ENCODE results near the gene POLN. TPM values are rescaled to one million over a fixed set of nuclear protein-coding genes. Genes with fewer than 3 reads are reported as not detected.

Gene POLN
- total RNA-seq, 4 donors from 2014 or later, result 3.3 to 9.6 (median 5.5) TPM

DNA sequence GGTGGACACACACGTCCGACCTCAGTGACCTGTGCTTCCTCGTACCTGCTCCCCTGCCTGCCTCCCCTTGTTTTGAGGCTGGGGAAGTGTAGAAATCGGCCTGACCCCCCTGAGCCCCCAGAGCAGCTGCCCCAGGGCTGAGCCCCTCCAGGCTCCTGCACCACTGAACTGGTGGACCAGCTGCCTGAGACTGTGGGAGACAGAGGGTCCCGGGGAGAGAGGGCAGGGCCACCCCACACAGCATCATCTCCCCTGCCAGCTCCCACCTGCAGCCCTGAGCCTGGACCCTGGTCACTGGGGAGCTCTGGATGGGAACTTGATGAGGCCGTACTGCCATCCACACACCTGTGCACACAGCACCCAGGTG lies 197.8 kb downstream of the POLN start:
- Histone ChIP-seq H3K4me1 (peaks cover 0 to 34% (median 19%) of the 10 kb centered on the region in 4 donors), H3K4me3 (no peak overlapping the region), H3K36me3 (peaks cover 0 to 10% (median 0%) of the 10 kb centered on the region in 3 donors), H3K27me3 (peaks cover 0 to 79% of the 10 kb centered on the region in 2 donors), H3K27ac (no peak overlapping the region), H3K9me3 (peaks cover 0 to 7% (median 0%) of the 10 kb centered on the region in 4 donors)
- no peak for TF ChIP-seq EP300 (IDR thresholded peaks at IDR 0.05)
- TF ChIP-seq POLR2A (IDR thresholded peaks at IDR 0.05), result no peak
- TF ChIP-seq, protein P1, sequence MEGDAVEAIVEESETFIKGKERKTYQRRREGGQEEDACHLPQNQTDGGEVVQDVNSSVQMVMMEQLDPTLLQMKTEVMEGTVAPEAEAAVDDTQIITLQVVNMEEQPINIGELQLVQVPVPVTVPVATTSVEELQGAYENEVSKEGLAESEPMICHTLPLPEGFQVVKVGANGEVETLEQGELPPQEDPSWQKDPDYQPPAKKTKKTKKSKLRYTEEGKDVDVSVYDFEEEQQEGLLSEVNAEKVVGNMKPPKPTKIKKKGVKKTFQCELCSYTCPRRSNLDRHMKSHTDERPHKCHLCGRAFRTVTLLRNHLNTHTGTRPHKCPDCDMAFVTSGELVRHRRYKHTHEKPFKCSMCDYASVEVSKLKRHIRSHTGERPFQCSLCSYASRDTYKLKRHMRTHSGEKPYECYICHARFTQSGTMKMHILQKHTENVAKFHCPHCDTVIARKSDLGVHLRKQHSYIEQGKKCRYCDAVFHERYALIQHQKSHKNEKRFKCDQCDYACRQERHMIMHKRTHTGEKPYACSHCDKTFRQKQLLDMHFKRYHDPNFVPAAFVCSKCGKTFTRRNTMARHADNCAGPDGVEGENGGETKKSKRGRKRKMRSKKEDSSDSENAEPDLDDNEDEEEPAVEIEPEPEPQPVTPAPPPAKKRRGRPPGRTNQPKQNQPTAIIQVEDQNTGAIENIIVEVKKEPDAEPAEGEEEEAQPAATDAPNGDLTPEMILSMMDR (IDR thresholded peaks at IDR 0.05), result no peak
- DNase-seq (ENCODE audit: low spot score in 2 of 2), result no peak
- 81 to 90% methylated on average over 5 to 6 of the region's 6 CpGs for WGBS, 2 donors

GRCh38 chr4:2043396-2044118 lies 198.4 kb downstream of the POLN start:
- Histone ChIP-seq H3K27me3 (peaks cover 0 to 85% of the 10 kb centered on the region in 2 donors), H3K9me3 (peaks cover 0 to 7% (median 0%) of the 10 kb centered on the region in 4 donors), H3K27ac (no peak overlapping the region), H3K4me3 (no peak overlapping the region), H3K36me3 (peaks cover 0 to 10% (median 0%) of the 10 kb centered on the region in 3 donors), H3K4me1 (peaks cover 0 to 34% (median 19%) of the 10 kb centered on the region in 4 donors)
- TF ChIP-seq, protein P1 (IDR thresholded peaks at IDR 0.05), result no peak
- TF ChIP-seq POLR2A (IDR thresholded peaks at IDR 0.05), result no peak
- no peak for TF ChIP-seq EP300 (IDR thresholded peaks at IDR 0.05)
- no peak for DNase-seq (ENCODE audit: low spot score in 2 of 2)
- 86 to 93% methylated on average over 13 to 18 of the region's 18 CpGs for WGBS, 2 donors

DNA sequence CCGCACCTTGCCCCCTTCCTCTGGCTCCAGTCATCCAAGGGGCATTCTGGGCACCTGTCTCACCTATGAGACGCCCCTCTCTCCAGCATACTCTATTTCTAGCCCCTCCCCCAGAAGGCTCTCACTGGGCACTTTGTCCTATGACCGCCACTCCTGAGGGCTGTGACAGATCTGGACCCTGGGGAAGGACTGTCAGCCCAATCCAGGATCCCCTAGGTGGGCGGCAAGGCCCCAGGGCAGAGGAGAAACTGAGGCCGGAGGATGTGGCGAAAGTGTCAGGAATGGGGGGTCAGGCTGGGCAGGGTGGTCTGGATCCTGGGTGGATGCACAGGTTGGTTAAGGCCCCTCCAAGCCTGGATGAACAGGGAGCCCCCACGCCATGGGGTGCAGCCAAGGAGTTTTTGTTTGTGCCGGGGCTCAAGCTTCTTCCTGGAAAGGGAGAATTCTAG lies 198.9 kb downstream of the POLN start:
- Histone ChIP-seq H3K4me1 (peaks cover 0 to 34% (median 19%) of the 10 kb centered on the region in 4 donors), H3K9me3 (peaks cover 0 to 7% (median 0%) of the 10 kb centered on the region in 4 donors), H3K4me3 (peak overlapping the region in 1 of 4 donors; percentile 67), H3K27ac (no peak overlapping the region), H3K27me3 (peaks cover 0 to 88% of the 10 kb centered on the region in 2 donors), H3K36me3 (peaks cover 0 to 10% (median 0%) of the 10 kb centered on the region in 3 donors)
- no peak for DNase-seq (ENCODE audit: low spot score in 2 of 2)
- no peak for TF ChIP-seq POLR2A (IDR thresholded peaks at IDR 0.05)
- TF ChIP-seq, protein P1 (IDR thresholded peaks at IDR 0.05), result no peak
- TF ChIP-seq EP300 (IDR thresholded peaks at IDR 0.05), result no peak
- WGBS, 2 donors, result 87 to 90% methylated on average over 8 of the region's 8 CpGs

- no peak for DNase-seq (ENCODE audit: low spot score in 2 of 2)
- Histone ChIP-seq H3K27me3 (peaks cover 0 to 82% of the 10 kb centered on the region in 2 donors), H3K9me3 (peaks cover 0 to 7% (median 0%) of the 10 kb centered on the region in 4 donors), H3K4me1 (peaks cover 0 to 34% (median 19%) of the 10 kb centered on the region in 4 donors), H3K36me3 (peaks cover 0 to 10% (median 0%) of the 10 kb centered on the region in 3 donors), H3K4me3 (peak overlapping the region; percentile 59 to 75 (median 68)), H3K27ac (no peak overlapping the region)
- TF ChIP-seq, protein P1 (IDR thresholded peaks at IDR 0.05), result no peak
- no peak for TF ChIP-seq EP300 (IDR thresholded peaks at IDR 0.05)
- TF ChIP-seq POLR2A (IDR thresholded peaks at IDR 0.05), result no peak
- 2 to 3% methylated on average over 23 to 56 of the region's 80 CpGs for WGBS, 2 donors
Observed at GRCh38 chr4:2042204-2042946, 199.5 kb downstream of the POLN start.

Measured in tibial nerve (tissue), 4 donors.